ENCODE data around the gene CREB1. TPM values are rescaled to one million over a fixed set of nuclear protein-coding genes. Genes with fewer than 3 reads are reported as not detected.

Gene CREB1
- total RNA-seq, 1 donor from 2014 or later, result 127 TPM

GRCh38 chr2:207567671-207568070 lies 37.9 kb downstream of the CREB1 start:
- no peaks in the 10 kb centered on the region for H3K9me3 Mint-ChIP-seq
- no peak for ATAC-seq (ENCODE audit: low read depth)
- CTCF ChIA-PET, result no interaction called here
- no peak overlapping the region for H3K4me3 Mint-ChIP-seq
- intact Hi-C loops (cut with micrococcal nuclease), result no loop called here
- H3K36me3 Mint-ChIP-seq (ENCODE audit: low read depth), result peaks cover 79% of the 10 kb centered on the region
- POLR2A ChIA-PET, result no interaction called here
- no peak for TF ChIP-seq CTCF (IDR thresholded peaks at IDR 0.05)
- no peak overlapping the region for H3K27ac Mint-ChIP-seq
- H3K4me1 Mint-ChIP-seq, result peaks cover 8% of the 10 kb centered on the region
- H3K27me3 Mint-ChIP-seq, result no peaks in the 10 kb centered on the region
- no peak for DNase-seq

GRCh38 chr2:207571370-207571769 lies 41.6 kb downstream of the CREB1 start:
- POLR2A ChIA-PET, result interaction anchor here (1.9 kb wide), 1 partner anchor 54 kb away, joined by 5 read pairs; the partner anchor contains the start of gene METTL21A
- H3K4me1 Mint-ChIP-seq, result peaks cover 8% of the 10 kb centered on the region
- H3K36me3 Mint-ChIP-seq (ENCODE audit: low read depth), result peaks cover 80% of the 10 kb centered on the region
- no peak overlapping the region for H3K27ac Mint-ChIP-seq
- no peaks in the 10 kb centered on the region for H3K9me3 Mint-ChIP-seq
- DNase-seq (no peak), ATAC-seq (ENCODE audit: low read depth) (no peak)
- intact Hi-C loops (cut with micrococcal nuclease), result loop anchor here (2.0 to 10.0 kb wide), 3 partner anchors 15 to 877 kb away; no protein-coding TSS in a partner anchor
- no peak for TF ChIP-seq CTCF (IDR thresholded peaks at IDR 0.05)
- CTCF ChIA-PET, result no interaction called here
- no peak overlapping the region for H3K4me3 Mint-ChIP-seq
- H3K27me3 Mint-ChIP-seq, result no peaks in the 10 kb centered on the region

GRCh38 chr2:207584952-207585351 lies 55.2 kb downstream of the CREB1 start:
- intact Hi-C loops (cut with micrococcal nuclease), result loop anchor here (5.0 kb wide), 1 partner anchor 37 kb away; no protein-coding TSS in a partner anchor
- Mint-ChIP-seq H3K27ac (no peak overlapping the region), H3K36me3 (ENCODE audit: low read depth) (peaks cover 87% of the 10 kb centered on the region), H3K4me3 (no peak overlapping the region), H3K4me1 (peaks cover 7% of the 10 kb centered on the region), H3K27me3 (no peaks in the 10 kb centered on the region), H3K9me3 (peaks cover 6% of the 10 kb centered on the region)
- POLR2A ChIA-PET, result interaction anchor here (0.5 to 1.5 kb wide), 2 partner anchors 41 to 387 kb away, joined by 3 to 6 read pairs; no protein-coding TSS in a partner anchor
- TF ChIP-seq CTCF (IDR thresholded peaks at IDR 0.05), result no peak
- CTCF ChIA-PET, result no interaction called here
- ATAC-seq (ENCODE audit: low read depth) (no peak), DNase-seq (no peak)

GRCh38 chr2:207587305-207587704 lies 57.5 kb downstream of the CREB1 start:
- peak overlapping the region; percentile 0 for H3K27ac Mint-ChIP-seq
- peaks cover 7% of the 10 kb centered on the region for H3K4me1 Mint-ChIP-seq
- ChIA-PET POLR2A (interaction anchor here (0.7 kb wide), 1 partner anchor 1498 kb away, joined by 5 read pairs; no protein-coding TSS in a partner anchor), CTCF (no interaction called here)
- DNase-seq (no peak), ATAC-seq (ENCODE audit: low read depth) (no peak)
- H3K36me3 Mint-ChIP-seq (ENCODE audit: low read depth), result peaks cover 91% of the 10 kb centered on the region
- no peaks in the 10 kb centered on the region for H3K27me3 Mint-ChIP-seq
- H3K4me3 Mint-ChIP-seq, result no peak overlapping the region
- intact Hi-C loops (cut with micrococcal nuclease), result loop anchor here (5.0 kb wide), 1 partner anchor 35 kb away; no protein-coding TSS in a partner anchor
- peaks cover 8% of the 10 kb centered on the region for H3K9me3 Mint-ChIP-seq
- TF ChIP-seq CTCF (IDR thresholded peaks at IDR 0.05), result no peak

- ATAC-seq (ENCODE audit: low read depth) (no peak), DNase-seq (no peak)
- intact Hi-C loops (cut with micrococcal nuclease), result loop anchor here (5.0 kb wide), 1 partner anchor 33 kb away; no protein-coding TSS in a partner anchor
- H3K9me3 Mint-ChIP-seq, result peaks cover 11% of the 10 kb centered on the region
- H3K27ac Mint-ChIP-seq, result no peak overlapping the region
- TF ChIP-seq CTCF (IDR thresholded peaks at IDR 0.05), result no peak
- H3K27me3 Mint-ChIP-seq, result no peaks in the 10 kb centered on the region
- no peak overlapping the region for H3K4me3 Mint-ChIP-seq
- peaks cover 7% of the 10 kb centered on the region for H3K4me1 Mint-ChIP-seq
- ChIA-PET CTCF (no interaction called here), POLR2A (no interaction called here)
- H3K36me3 Mint-ChIP-seq (ENCODE audit: low read depth), result peaks cover 88% of the 10 kb centered on the region
Measured at GRCh38 chr2:207589143-207589542, 59.4 kb downstream of the CREB1 start.
